HG03108 (cell line): Measurements from ENCODE around the gene KSR2.
"Not testable (repeated sequence)": the region's sequence is repeated elsewhere in the genome, so short reads cannot be mapped to it uniquely, and the experiment has no call there.

ENCODE experiments used
- ATAC-seq: cut with Tn5 transposase; IDR thresholded peaks from one replicate; pipeline ENCODE4 v1.9.1; 2021; ENCODE audit warnings: moderate library complexity; ENCODE audit not compliant: unreplicated experiment

The KSR2 gene

DNA sequence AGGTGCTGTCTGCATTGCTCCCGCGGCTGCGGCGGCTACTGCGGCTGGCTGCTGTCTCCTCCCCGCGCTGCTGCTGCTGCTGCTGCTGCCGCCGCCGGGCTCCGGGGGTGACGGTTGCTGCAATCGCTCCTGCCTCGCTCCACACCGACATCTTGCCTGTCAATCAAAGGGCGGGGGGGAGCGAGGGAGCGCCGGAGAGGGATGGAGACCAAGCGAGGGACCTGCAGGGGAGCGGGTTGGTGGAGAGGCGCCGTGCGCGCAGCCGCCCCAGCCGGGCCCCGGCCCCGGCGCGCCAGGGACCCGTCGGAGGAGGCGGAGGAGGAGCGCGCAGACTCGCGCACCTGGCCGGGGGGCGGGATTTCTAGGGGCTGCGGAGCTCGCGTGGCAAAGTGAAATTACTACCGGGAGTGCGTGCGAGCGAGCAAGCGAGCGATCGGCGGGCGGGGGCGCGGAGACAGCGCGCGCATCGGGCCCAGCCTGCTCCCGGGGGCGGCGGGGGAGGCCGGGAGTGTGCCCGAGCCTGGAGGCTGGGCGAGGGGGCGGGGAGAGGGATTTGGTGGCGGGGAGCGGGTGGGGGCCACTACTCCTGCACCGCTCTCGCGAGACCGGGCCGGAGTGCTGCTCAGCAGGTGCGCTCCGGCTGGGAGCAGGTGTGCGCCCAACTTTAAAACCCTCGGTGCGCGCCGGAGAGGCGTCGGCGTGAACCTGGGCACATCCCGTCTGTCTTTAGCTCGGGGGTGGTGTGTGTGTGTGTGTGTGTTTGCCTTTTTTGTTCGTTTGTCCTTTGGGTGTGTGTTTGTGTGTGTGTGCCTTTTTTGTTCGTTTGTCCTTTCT, at the start of gene KSR2:
Gene KSR2, minus strand, starts transcription at position 165 of the 834 bp plus-strand sequence. CDS start 735 bp downstream, outside the sequence.
- no peak for ATAC-seq

DNA sequence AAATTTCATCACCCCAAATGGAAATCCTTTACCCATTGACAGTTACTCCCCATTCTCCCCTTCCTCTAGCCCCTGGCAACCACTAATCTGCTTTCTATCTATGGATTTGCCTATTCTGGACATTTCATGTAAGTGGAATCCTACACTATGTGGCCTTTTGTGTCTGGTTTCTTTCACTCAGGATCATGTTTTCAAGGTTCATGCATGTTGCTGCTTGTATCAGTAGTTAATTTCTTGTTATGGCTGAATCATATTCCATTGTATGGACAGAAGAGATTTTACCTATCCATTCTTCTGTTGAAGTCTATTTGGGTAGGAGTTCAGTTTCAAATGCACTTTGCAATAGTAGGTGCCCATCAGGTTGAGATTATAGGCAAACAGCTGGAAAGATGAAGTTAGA, 49.1 kb upstream of the KSR2 start:
- no peak for ATAC-seq

DNA sequence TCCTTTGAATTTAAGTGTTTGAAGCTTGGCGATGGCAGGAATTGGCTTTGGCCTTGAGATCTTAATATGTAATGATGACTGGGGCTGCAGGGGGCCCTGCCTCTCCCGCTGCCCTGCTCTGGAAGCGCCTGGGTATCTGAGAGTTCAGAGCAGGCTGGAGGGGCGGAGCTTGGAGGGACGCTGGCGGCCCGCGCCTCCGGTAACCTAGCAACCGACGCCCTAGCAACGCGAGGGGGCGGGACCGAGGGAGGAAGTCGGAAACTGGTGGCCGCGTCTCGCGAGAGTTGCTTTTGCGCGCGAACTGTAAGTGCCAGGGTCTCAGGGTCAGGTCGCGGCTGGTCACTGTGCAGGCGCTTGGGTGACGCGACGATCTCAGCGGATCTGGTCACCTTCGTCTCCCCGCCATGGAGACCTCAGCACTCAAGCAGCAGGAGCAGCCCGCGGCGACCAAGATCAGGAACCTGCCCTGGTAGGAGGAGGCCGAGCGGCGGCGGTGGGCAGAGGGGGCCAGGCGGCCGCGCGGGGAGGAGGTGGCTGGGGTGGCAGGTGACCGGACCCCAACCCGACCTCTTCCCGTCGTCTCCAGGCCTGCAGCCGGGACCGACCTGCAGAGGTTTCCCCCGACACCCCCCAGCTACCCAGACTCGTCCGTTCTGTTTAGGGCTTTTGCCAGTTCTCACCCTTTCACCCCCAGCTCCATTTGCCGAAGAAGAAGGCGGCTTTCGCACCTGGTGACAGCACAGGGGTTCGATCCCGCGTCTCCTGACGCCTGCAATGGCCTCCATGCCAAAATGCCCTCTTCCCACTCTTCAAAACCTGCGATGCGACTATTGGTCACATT, 47.9 kb upstream of the KSR2 start, which contains the start of gene RFC5:
Gene RFC5, plus strand, starts transcription at position 280 of the 841 bp plus-strand sequence. Its CDS starts 125 bp downstream, at position 405.
- ATAC-seq: peak; percentile 98

DNA sequence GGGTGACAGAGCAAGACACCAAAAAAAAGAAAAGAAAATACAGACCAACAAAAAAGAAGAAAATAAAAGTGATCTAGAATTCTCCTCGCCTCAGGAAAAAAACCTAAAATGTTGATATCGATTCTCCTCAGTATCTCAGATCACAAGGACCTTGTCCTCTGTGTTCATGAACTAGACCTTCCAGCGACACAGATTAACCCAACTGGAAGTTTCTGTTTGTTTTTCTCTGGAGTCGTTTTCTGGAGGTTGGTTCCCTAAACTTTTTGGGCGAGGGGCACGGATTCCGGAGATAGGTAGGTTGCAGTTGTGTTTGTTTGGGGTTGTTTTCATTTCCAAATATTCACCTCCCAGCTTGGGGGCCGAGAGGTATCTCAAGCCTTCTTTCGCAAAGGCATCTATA, 47.2 kb upstream of the KSR2 start:
- no peak for ATAC-seq

DNA sequence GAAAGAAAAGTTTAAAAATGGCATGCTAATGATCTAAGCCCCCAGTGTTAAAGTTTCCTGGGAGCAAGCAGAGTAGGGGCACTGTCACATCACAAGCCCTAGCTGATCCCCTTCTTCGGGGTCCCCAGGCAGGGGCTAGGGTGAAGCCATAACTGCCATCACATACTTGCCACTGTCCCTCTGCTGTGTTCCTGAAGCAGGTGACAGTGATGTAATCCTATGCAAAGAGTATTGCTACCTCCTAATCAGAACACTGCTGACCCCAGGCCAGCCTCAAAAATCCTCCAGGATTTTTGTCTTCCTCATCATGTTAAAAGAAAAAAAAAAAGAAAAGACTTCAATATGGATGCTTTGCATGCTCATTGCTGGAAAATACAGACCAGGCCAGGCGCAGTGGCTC, 46.5 kb upstream of the KSR2 start:
- no peak for ATAC-seq

DNA sequence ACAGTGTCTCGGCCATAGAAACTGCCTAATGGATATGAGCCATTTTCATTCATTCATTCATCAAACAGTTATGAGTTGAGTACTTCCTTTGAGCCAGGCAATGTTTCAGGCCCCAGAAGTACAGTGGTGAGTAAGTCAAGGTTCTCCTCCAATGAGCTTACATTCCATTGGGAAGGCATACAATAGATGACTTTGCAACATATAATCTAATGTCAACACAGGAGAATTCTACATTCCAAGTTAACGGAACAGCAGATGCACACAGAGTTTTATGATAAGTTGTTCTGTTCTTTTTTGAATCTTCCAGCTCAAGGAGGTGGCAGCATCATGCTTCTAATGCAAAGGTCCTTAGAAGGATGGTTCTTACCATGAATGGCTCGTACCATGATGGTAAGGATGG, 44.5 kb upstream of the KSR2 start:
- ATAC-seq: no peak

DNA sequence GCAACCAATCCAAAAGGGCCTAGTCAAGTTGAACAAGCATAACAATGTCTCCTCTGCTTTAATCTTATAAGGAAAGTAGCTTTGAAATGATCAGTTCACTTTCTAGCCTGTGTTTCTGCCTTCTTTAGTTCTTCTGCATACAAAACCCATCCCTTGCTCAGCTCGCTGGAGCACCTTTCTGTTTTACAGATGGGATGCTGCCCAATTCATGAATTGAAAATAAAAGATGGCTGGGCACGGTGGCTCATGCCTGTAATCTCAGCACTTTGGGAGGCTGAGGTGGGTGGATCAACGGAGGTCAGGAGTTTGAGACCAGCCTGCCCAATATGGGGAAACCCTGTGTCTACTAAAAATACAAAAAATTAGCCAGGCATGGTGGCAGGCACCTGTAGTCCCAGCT, 43.2 kb upstream of the KSR2 start:
- ATAC-seq: no peak

DNA sequence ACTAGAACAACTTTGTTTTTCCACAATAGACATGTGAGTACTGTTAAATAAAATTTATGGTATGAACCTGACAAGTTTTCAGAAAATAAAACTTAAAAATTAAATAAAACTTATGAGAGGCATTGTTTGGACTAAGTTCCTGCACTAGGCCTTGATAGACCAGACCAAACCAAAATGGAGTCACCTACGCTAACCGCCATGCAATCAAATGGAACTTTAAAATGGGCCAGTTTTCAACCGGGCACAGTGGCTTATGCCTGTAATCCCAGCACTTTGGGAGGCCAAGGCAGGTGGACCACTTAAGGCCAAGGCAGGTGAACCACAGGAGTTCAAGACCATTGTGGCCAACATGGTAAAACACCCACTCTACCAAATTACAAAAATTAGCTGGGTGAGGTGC, 42.6 kb upstream of the KSR2 start:
- no peak for ATAC-seq

DNA sequence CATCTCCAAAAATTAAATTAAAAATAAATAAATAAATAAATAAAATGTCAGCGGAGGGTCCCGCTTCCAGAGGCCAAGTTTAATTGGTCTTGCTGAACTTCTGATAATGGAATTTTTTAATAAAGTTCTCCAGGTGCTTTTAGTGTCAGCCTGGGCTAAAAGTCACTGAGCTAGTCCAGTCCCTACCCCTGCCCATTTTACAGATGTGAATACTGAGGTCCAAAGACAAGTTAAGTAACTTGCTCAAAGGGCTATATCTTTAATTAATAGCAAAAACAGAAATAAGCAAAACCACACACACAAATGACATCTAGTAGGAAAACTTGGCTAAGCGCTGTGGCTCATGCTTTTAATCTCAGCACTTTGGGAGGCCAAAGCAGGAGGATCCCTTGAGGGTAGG, 42.1 kb upstream of the KSR2 start:
- ATAC-seq: no peak

DNA sequence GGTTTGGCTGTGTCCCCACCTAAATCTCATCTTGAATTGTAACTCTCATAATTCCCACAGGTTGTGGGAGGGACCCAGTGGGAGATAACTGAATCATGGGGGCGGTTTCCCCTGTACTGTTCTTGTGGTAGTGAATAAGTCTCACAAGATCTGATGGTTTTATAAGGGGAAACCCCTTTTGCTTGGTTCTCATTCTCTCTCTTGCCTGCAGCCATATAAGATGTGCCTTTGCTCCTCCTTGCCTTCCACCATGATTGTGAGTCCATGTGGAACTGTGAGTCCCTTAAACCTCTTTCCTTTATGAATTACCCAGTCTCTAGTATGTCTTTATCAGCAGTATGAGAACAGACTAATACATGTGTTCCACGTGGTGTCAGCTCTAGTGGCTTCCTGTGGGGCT, 31.0 kb upstream of the KSR2 start:
- ATAC-seq: not testable (repeated sequence)

DNA sequence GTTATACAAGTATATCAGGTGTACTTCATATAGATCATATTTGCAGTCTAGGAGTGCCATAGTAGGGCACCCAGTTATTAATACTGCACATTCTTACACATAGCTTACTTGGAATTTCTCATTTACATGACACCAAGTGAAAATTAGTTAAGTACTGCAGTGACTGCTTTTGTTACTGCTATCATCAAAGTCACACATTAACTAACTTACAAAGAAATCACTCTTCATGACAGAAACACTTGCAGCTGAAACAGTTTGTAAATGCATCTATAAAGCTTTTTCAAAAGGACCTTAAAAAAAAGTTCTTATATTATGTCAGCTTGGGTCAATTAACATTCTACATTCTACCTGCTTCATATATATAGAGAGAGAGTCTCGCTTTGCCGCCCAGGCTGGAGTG, 29.9 kb upstream of the KSR2 start:
- ATAC-seq: no peak

DNA sequence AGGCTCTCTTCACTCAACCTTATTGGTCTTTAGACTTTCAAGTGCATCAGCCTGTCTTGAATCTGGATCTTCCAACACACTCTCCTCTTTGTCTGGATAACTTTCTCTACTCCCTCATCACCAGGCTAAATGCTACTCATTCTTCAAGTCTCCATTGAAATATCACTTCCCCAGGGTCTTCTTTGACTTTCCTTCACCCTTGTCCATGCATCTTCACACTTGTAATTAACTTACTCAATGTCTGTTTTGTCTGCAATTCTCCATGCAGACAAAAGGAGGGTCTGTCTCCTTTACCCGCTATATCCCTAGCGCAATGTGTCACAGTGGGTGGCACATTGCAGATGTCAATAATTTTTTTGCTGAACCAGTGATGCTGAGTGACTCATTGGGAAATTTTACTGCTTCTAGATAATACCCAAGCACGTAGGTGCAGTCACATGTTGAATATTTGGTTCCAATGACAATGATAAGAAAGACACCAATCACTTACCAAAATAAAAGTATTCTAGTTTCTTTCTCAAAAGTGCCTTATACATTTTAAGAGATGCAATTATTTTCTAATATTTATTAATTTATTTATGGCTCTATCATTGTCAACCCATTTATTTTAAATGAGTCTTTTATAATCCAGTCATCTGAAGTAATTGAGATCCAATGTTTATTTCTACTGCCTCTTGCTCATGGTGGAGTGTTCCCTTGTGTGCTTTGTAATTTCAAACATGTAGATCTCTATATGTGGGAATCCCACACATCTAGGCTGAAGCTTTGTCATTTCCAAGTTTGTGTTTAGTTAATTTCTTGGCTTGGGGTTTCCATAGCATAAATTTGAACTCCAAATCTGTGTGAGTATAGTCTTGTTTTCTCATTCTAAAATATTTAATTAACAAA, 26.0 kb upstream of the KSR2 start:
- no peak for ATAC-seq

DNA sequence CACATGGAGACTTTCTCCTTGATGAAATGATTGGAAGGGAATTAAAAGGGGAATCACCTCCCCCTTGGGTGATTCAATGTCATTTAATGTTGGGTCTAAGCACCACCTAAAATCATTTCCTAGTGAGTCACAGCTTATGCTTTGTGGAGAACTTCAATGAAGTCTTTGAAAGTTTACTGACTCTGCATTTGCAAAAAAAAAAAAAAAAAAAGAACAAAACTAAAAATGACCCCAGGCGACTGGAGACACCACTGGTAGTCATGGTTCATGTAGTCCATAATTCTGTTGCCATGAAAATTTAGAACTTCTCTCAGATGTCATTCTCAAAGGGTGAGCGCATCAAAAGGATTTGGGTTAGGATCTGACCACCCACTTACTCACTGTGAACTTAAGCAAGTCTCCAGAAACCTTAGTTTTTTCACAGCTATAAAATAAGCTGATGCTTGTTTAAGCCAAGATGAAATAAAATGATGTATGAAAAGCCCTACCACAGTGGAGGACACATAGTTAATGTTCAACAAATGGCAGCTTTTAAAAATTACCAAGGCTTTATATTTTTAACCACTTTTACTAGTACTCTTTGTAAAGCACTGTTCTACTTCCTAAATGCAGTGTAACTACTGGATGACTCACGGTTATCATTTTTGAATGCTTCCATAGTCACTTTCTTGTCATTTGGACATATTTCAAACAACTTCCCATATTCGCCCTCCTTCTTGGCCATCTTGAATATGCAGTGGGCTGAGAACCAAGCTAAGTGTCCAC, 18.1 kb upstream of the KSR2 start:
- no peak for ATAC-seq

DNA sequence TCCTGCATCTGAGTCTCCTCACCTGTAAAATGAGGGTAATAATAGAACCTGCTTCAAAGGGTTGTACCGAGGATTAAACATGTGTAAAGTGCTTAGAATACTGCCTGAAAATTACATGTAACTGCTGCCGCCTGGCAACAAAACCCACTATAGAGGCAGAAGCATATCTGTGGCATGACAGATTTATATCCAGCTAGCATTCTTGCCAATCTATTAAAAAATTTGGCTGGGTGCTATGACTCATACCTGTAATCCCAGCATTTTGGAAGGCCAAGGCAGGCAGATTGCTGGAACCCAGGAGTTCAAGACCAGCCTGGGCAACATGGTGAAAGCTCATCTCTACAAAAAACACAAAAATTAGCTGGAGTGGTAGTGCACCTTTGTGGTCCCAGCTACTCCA, 16.4 kb upstream of the KSR2 start:
- no peak for ATAC-seq

DNA sequence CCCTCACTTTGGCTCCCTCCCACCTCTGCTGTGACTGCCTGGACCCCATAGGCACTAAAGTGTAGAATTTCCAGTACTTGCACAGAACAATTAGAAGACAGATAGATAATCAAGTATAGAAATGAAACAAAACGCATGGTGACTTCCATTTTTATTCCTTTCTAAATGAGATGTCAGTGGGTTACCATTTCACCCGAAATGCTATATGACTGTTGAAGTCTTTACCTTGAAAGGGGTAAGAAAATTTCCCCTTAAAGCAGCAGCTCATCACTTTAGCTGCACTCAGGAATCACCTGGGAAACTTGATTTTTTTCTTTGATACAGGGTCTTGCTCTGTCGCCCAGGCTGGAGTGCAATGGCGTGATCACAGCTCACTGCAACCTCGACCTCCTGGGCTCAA, 12.5 kb upstream of the KSR2 start:
- no peak for ATAC-seq

DNA sequence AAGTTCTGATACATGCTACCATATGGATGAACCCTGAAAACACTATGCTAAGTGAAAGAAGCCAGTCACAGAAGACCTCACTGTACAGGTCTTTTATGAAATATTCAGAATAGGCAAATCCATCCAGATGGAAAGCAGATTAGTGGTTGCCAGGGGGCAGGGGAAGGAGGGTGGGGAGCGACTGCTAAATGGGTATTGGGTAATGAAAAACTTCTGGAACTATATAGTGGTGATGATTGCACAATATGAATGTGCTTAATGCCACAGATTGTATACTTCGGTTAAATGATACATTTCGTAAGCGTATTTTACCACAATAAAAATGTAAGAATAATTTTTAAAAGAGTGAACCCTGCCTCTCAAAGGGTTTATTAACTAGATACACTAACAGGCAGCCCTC, 11.8 kb upstream of the KSR2 start:
- ATAC-seq: no peak

DNA sequence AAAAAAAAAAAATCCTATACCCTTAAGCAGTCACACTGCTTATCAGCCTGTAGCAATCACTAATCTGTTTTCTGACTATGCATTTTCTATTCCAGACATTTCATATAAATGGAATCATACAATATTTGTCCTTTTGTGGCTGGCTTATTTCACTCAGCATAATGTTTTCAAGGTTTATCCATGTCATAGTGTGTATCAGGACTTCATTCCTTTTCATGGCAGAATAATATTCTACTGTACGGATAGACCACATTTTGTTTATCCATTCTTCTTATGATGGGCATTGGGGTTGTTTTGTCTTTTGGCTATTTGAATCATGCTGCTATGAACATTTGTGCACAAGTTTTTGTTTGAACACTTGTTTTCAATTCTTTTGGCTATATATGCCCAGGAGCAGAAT, 8.6 kb upstream of the KSR2 start:
- ATAC-seq: no peak

DNA sequence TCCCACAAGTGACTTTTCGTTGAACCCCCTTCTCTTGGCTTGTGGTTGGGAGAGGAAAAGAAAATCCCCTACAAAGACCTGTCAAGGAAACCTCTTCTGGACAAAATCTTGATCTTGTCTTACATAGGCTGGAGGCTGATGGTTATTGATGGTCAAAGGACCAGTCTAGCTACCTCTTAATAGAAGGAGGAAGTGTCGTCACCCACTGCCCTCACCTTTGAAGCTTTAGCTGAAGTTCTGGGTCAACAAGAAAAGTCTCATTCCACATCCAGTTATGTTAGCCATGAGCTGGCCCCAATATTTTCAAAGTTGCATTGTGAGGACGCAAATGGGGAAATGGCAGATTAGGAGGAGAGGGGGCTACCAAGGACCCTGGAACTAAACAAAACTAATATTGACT, 6.2 kb upstream of the KSR2 start:
- ATAC-seq: no peak

DNA sequence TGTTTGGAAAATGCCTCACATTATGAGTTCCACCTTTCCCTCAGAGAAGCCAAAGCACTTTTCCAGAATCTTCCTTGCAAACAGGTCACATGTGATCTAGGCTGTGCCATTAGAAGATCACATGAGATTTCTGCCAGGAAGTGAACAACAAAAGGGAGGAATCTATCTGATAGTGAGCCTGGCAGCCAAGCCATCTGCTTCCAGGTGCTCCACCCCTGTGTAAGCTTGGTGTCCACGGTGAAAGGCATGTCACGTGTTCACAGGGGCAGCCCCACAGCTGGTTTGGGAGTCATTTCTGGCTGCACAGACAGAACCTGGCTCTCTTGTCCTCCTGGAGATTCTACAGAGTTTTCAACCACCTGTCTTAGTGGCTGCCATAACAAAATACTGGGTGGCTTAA, 3.5 kb upstream of the KSR2 start:
- ATAC-seq: no peak

DNA sequence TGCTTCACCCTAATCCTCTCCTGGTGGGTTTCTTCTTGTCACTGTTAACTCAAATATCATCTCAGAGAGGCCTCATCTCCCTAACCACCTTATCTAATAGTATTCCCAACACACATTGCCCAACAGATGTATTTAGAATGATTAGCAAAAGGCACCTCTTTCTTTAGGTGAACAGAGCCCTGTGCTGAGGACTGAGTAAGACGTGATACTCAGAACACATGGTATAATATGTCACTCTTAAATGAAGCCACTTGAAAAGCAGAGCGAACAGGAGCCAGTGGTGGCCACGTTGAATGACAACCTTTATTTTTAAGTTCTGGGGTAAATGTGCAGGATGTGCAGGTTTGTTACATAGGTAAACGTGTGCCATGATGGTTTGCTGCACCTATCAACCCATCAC, 1.5 kb upstream of the KSR2 start:
- ATAC-seq: no peak
